Left kidney (tissue), 2 donors: ENCODE data around the gene CXCR6. TPM values are rescaled to one million over a fixed set of nuclear protein-coding genes. Genes with fewer than 3 reads are reported as not detected.
"Not testable (repeated sequence)": the region's sequence is repeated elsewhere in the genome, so short reads cannot be mapped to it uniquely, and the experiment has no call there.

ENCODE experiments used
- DNase-seq: peaks from one replicate; pipeline ENCODE4 v3.0.0-alpha.2; 2013
- polyA plus RNA-seq: library from polyadenylated mRNA; unstranded; fragments of 120-200 nt; gene quantifications from one replicate; pipeline ENCODE4 v1.2.1, GENCODE V29; 2013; ENCODE audit not compliant: insufficient read length

The CXCR6 gene
- polyA plus RNA-seq, 1 donor: 0.63 TPM

GRCh38 chr3:45988804-45989203, 45.5 kb downstream of the CXCR6 start:
- DNase-seq: no peak

- no peak for DNase-seq
Measured at GRCh38 chr3:45990181-45990580, 46.9 kb downstream of the CXCR6 start.

GRCh38 chr3:45991341-45991740, 48.1 kb downstream of the CXCR6 start:
- DNase-seq: no peak

GRCh38 chr3:45992133-45992729, 49.0 kb downstream of the CXCR6 start:
- DNase-seq: no peak

GRCh38 chr3:45992821-45993221, 49.6 kb downstream of the CXCR6 start:
- DNase-seq: no peak

- DNase-seq: no peak
Measured at GRCh38 chr3:45993421-45994027, 50.3 kb downstream of the CXCR6 start.

GRCh38 chr3:45994419-45995235, 51.4 kb downstream of the CXCR6 start:
- DNase-seq: no peak

GRCh38 chr3:45995236-45996192, 52.2 kb downstream of the CXCR6 start, which contains the start of gene FYCO1:
Gene FYCO1 (minus strand): TSS chr3:45995824. CDS start chr3:45984910, 10,914 bp downstream.
- peak; percentile 84 for DNase-seq

GRCh38 chr3:45997499-45997898, 54.2 kb downstream of the CXCR6 start:
- DNase-seq: not testable (repeated sequence)

GRCh38 chr3:45997942-45998341, 54.7 kb downstream of the CXCR6 start:
- DNase-seq: no peak

Other genes with a start within 250 kb of the CXCR6 start
- gene SLC6A20, start 146.9 kb upstream of the CXCR6 start, polyA plus RNA-seq: 0.37 TPM
- 69.8 TPM for gene LZTFL1, start 101.3 kb upstream of the CXCR6 start, polyA plus RNA-seq
- gene CCR9, start 56.9 kb upstream of the CXCR6 start, polyA plus RNA-seq: 0.05 TPM
- 17.5 TPM for gene FYCO1, start 52.4 kb downstream of the CXCR6 start, polyA plus RNA-seq
- gene XCR1, start 84.0 kb downstream of the CXCR6 start, polyA plus RNA-seq: 0.15 TPM